K562 (cell line): ENCODE measurements around the gene POMGNT1. TPM values are rescaled to one million over a fixed set of nuclear protein-coding genes. Genes with fewer than 3 reads are reported as not detected.

ENCODE experiments used
- ATF2 ChIP-seq: sonication (generic); formaldehyde crosslinking; IDR thresholded peaks from 2 replicates; pipeline ENCODE4 v1.8.1; 2022; ENCODE audit warnings: missing genetic modification reagents
- CTCF ChIP-seq, 3 experiments: IDR thresholded peaks in 2 of 3; conservative IDR thresholded peaks in 1 of 3; 2 replicates each; pipeline ENCODE4 v1.5.1; 2011 to 2012; ENCODE audit warnings: low read length in 3 of 3, mild to moderate bottlenecking in 3 of 3, control low read depth in 2 of 3, improper control_type of control experiment in 1 of 3, inconsistent platforms in 1 of 3, low read depth in 1 of 3, mixed read lengths in 1 of 3, moderate library complexity in 1 of 3; ENCODE audit not compliant: insufficient read depth in 2 of 3
- FOXO4 ChIP-seq: fragments of 450-650 bp; formaldehyde crosslinking; IDR thresholded peaks from 2 replicates; pipeline ENCODE4 v1.4.0; 2020; ENCODE audit warnings: mild to moderate bottlenecking, moderate library complexity
- HDGF ChIP-seq: fragments of 450-650 bp; IDR thresholded peaks from 2 replicates; pipeline ENCODE4 v1.6.1; 2016
- HNRNPLL ChIP-seq: fragments of 200-400 bp; formaldehyde crosslinking; IDR thresholded peaks from 2 replicates; pipeline ENCODE4 v1.6.1; 2017; ENCODE audit warnings: low read length, low read depth, mild to moderate bottlenecking; ENCODE audit not compliant: poor library complexity, severe bottlenecking
- KLF1 ChIP-seq: fragments of 450-650 bp; IDR thresholded peaks from 2 replicates; pipeline ENCODE4 v1.6.1; 2016; ENCODE audit warnings: missing genetic modification characterization, missing compliant biosample characterization
- MBD1 ChIP-seq: fragments of 250-450 bp; sonication (Bioruptor Pico); IDR thresholded peaks from 2 replicates; pipeline ENCODE4 v1.8.0; 2022; ENCODE audit warnings: inconsistent platforms
- NCOA6 ChIP-seq: fragments of 450-650 bp; IDR thresholded peaks from 2 replicates; pipeline ENCODE4 v1.6.1; 2017; ENCODE audit warnings: mild to moderate bottlenecking
- RERE ChIP-seq: sonication (generic); formaldehyde crosslinking; IDR thresholded peaks from 2 replicates; pipeline ENCODE4 v1.8.0; 2023; ENCODE audit warnings: missing genetic modification reagents, mild to moderate bottlenecking, borderline replicate concordance
- SMARCE1 ChIP-seq: fragments of 450-650 bp; IDR thresholded peaks from 2 replicates; pipeline ENCODE4 v1.7.1; 2016; ENCODE audit warnings: mild to moderate bottlenecking
- SREBF1 ChIP-seq: fragments of 150-350 bp; IDR thresholded peaks from 2 replicates; pipeline ENCODE4 v1.6.1; 2014; ENCODE audit warnings: antibody characterized with exemption, low read depth, low read length, borderline replicate concordance
- ZBTB9 ChIP-seq: fragments of 450-650 bp; formaldehyde crosslinking; IDR thresholded peaks from 2 replicates; pipeline ENCODE4 v1.4.0; 2020; ENCODE audit warnings: mild to moderate bottlenecking, moderate library complexity
- ZFP36 ChIP-seq: fragments of 150-350 bp; IDR thresholded peaks from 2 replicates; pipeline ENCODE4 v1.6.1; 2018; ENCODE audit warnings: low read length, low read depth; ENCODE audit not compliant: partially characterized antibody
- ZNF830 ChIP-seq: fragments of 250-450 bp; sonication (Bioruptor Pico); IDR thresholded peaks from 2 replicates; pipeline ENCODE4 v1.5.0; 2021; ENCODE audit warnings: mild to moderate bottlenecking
- polyA plus RNA-seq, 8 experiments: library from polyadenylated mRNA; depleted of rRNA in 4 of 8; stranded (reverse) in 5 of 8; unstranded in 3 of 8; fragments of >200 nt; fragmentation: Nextera tagmentation in 2 of 8; fragmentation: Illumina TruSeq in 1 of 8; extraction: Ambion mirVana in 2 of 8; extraction: Trizol in 1 of 8; gene quantifications; 2 replicates each; pipeline versions ENCODE4 v1.2.1 to v1.2.3, GENCODE V29; 2011 to 2014; ENCODE audit warnings: inconsistent platforms in 1 of 8, missing spikeins in 1 of 8
- total RNA-seq, 7 experiments: library from RNA; depleted of rRNA in 6 of 7; stranded (reverse); fragments of >200 nt in 6 of 7; fragmentation: Illumina TruSeq in 2 of 7; extraction: Trizol in 2 of 7; gene quantifications; 2 replicates each; pipeline versions ENCODE4 v1.2.1 to v1.2.3, GENCODE V29; 2011 to 2021; ENCODE audit warnings: low replicate concordance in 1 of 7

POMGNT1 gene
- total and polyA plus RNA-seq, 9 of the 15 experiments (the other 6 are each of a cell fraction or from before 2014, with no cell fraction given): 14.1 to 58.9 (median 37.8) TPM

- TF ChIP-seq ATF2 (CRISPR knock-in tag) (peak; percentile 77; the same call in 1 of the 2 replicates), SREBF1 (no peak), HNRNPLL (no peak), CTCF (IDR thresholded peaks at IDR 0.05 in 2 of 3, conservative IDR thresholded peaks at IDR 0.05 in 1 of 3; ENCODE audit: insufficient read depth in 2 of 3, low read depth in 1 of 3, low read length in 3 of 3) (peak in 2 of 3 experiments; percentile 25 to 37; a peak in 2 of 6 replicates), MBD1 (no peak), KLF1 (tag) (no peak), FOXO4 (CRISPR knock-in tag) (no peak), ZFP36 (no peak), ZBTB9 (CRISPR knock-in tag) (no peak), NCOA6 (no peak), SMARCE1 (peak; percentile 51; the same call in 1 of the 2 replicates), RERE (CRISPR knock-in tag) (no peak), HDGF (peak; percentile 82; the same call in 1 of the 2 replicates), ZNF830 (no peak)
Observed at GRCh38 chr1:46173361-46173856, 24.8 kb downstream of the POMGNT1 start (continued).
